Loucy (cell line): ENCODE measurements around the gene BPIFA1.

Experiments
- H2AFZ ChIP-seq: fragments of 200-600 bp; sonication (generic); 2 replicates; pipeline ENCODE4 v1.6.0; 2016; ENCODE audit warnings: antibody characterized with exemption, mild to moderate bottlenecking, low read length, moderate library complexity
- H3F3A ChIP-seq: fragments of 200-600 bp; 2 replicates; pipeline ENCODE4 v1.6.0; 2016; ENCODE audit warnings: antibody characterized with exemption, low read depth, mild to moderate bottlenecking
- H3K27me3 ChIP-seq: fragments of 200-600 bp; sonication (generic); 2 replicates; pipeline ENCODE4 v1.6.1; 2014; ENCODE audit warnings: low read length, mild to moderate bottlenecking; ENCODE audit not compliant: insufficient read depth, poor library complexity, severe bottlenecking
- H3K36me3 ChIP-seq: fragments of 200-600 bp; sonication (generic); 2 replicates; pipeline ENCODE4 v1.6.1; 2016; ENCODE audit warnings: low read length; ENCODE audit not compliant: insufficient read depth
- H3K4me1 ChIP-seq: fragments of 200-600 bp; sonication (generic); 2 replicates; pipeline ENCODE4 v1.5.1; 2014; ENCODE audit warnings: low read length, mild to moderate bottlenecking; ENCODE audit not compliant: insufficient read depth, poor library complexity, severe bottlenecking
- H3K4me2 ChIP-seq: fragments of 200-600 bp; sonication (generic); 2 replicates; pipeline ENCODE4 v1.6.0; 2014; ENCODE audit warnings: antibody characterized with exemption, low read length, low read depth, mild to moderate bottlenecking; ENCODE audit not compliant: poor library complexity, severe bottlenecking
- H3K4me3 ChIP-seq: fragments of 200-600 bp; sonication (generic); 2 replicates; pipeline ENCODE4 v1.5.1; 2014; ENCODE audit warnings: low read length, mild to moderate bottlenecking, mixed read lengths; ENCODE audit not compliant: poor library complexity, severe bottlenecking
- H3K79me2 ChIP-seq: fragments of 200-600 bp; sonication (generic); 2 replicates; pipeline ENCODE4 v1.6.1; 2014; ENCODE audit warnings: low read length; ENCODE audit not compliant: insufficient read depth
- H3K9ac ChIP-seq: fragments of 200-600 bp; sonication (generic); 2 replicates; pipeline ENCODE4 v1.6.0; 2014; ENCODE audit warnings: mild to moderate bottlenecking, low read depth, low read length, moderate library complexity; ENCODE audit not compliant: poor library complexity, severe bottlenecking
- H3K9me2 ChIP-seq: fragments of 200-600 bp; sonication (generic); replicated peaks from 2 replicates; pipeline ENCODE4 v1.6.1; 2016; ENCODE audit warnings: low read depth, low read length, mixed read lengths
- H3K9me3 ChIP-seq: fragments of 200-600 bp; sonication (generic); 2 replicates; pipeline ENCODE4 v1.6.1; 2014; ENCODE audit warnings: mild to moderate bottlenecking, antibody characterized with exemption, low read length, low read depth; ENCODE audit not compliant: insufficient read depth
- H4K20me1 ChIP-seq: fragments of 200-600 bp; sonication (generic); 2 replicates; pipeline ENCODE4 v1.6.0; 2014; ENCODE audit warnings: antibody characterized with exemption, low read length, mild to moderate bottlenecking; ENCODE audit not compliant: insufficient read depth, poor library complexity, severe bottlenecking
- EZH2phosphoT487 ChIP-seq: fragments of 200-600 bp; IDR thresholded peaks from 2 replicates; pipeline ENCODE4 v1.6.1; 2018; ENCODE audit warnings: antibody characterized with exemption, mild to moderate bottlenecking, moderate library complexity, borderline replicate concordance
- TF ChIP-seq, protein P1 (sequence below): fragments of 200-600 bp; sonication (generic); conservative IDR thresholded peaks from 2 replicates; pipeline ENCODE4 v1.5.1; 2014; ENCODE audit warnings: mild to moderate bottlenecking, antibody characterized with exemption, low read length

BPIFA1 gene

DNA sequence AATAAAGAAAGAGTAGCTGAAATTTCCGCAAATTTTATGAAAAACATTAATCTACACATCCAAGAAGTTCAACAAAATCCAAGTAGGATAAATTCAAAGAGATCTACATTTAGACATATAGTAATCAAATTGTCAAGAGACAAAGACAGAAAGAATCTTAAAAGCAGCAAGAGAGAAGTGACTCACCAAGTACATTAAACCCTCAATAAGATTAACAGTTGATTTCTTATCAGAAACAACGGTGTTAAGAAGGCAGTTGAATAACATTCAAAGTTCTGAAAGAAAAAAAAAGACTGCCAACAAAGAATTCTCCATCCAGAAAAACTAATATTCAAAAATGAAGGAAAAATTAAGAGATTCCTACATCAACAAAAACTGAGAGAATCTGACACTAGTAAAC, 19.2 kb downstream of the BPIFA1 start:
- no peaks in the 10 kb centered on the region for H3K79me2 ChIP-seq
- no peaks in the 10 kb centered on the region for H3K36me3 ChIP-seq
- no peaks in the 10 kb centered on the region for H4K20me1 ChIP-seq
- no peaks in the 10 kb centered on the region for H3K4me1 ChIP-seq
- no peak overlapping the region for H3K4me2 ChIP-seq
- no peaks in the 10 kb centered on the region for H3F3A ChIP-seq
- TF ChIP-seq EZH2phosphoT487: no peak
- TF ChIP-seq, protein P1, sequence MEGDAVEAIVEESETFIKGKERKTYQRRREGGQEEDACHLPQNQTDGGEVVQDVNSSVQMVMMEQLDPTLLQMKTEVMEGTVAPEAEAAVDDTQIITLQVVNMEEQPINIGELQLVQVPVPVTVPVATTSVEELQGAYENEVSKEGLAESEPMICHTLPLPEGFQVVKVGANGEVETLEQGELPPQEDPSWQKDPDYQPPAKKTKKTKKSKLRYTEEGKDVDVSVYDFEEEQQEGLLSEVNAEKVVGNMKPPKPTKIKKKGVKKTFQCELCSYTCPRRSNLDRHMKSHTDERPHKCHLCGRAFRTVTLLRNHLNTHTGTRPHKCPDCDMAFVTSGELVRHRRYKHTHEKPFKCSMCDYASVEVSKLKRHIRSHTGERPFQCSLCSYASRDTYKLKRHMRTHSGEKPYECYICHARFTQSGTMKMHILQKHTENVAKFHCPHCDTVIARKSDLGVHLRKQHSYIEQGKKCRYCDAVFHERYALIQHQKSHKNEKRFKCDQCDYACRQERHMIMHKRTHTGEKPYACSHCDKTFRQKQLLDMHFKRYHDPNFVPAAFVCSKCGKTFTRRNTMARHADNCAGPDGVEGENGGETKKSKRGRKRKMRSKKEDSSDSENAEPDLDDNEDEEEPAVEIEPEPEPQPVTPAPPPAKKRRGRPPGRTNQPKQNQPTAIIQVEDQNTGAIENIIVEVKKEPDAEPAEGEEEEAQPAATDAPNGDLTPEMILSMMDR: no peak
- H3K9me3 ChIP-seq: no peaks in the 10 kb centered on the region
- H3K27me3 ChIP-seq: no peaks in the 10 kb centered on the region
- H3K9me2 ChIP-seq: no peaks in the 10 kb centered on the region
- H2AFZ ChIP-seq: no peak overlapping the region
- no peak overlapping the region for H3K4me3 ChIP-seq
- no peak overlapping the region for H3K9ac ChIP-seq

DNA sequence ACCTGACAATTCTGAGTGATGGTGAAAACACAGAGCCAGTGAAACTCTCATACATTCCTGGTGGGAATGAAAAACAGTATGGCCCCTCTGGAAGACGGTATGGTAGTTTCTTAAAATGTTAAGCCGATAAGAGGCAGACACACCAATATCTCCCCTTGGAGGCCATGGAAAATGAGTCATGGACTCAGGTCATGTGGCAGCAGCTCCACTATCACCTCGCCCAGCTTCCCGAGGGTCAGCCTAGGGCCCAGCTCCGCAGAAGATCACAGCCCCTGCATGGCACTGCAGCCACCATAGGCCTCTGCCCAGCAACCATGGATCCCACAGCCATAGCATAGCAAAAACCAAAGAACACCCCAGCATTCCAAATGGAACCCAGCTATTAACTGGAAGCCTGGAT, 21.4 kb downstream of the BPIFA1 start:
- Histone ChIP-seq H4K20me1 (no peaks in the 10 kb centered on the region), H3K9me2 (no peaks in the 10 kb centered on the region), H2AFZ (no peak overlapping the region)

DNA sequence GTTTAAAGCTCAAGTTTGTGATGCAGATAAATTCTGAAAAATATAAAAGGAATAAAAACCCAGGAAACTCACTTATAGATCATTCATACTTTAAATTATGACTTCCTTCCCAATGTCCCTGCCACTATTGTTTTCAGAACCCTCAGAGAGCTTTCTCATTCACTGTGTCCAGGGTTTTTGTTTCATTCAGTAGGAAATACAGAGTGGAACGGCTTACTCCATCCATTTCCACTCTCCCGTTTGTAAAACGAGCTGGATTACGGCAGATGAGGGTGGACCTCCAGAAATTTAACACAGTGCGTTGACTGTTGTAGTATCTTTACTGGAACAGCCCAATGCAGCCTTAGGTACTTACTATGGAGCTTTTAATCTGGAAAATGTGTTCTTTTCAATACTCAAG, 23.6 kb downstream of the BPIFA1 start:
- Histone ChIP-seq H2AFZ (no peak overlapping the region), H3K9ac (no peak overlapping the region), H4K20me1 (no peaks in the 10 kb centered on the region), H3K4me3 (no peak overlapping the region), H3K4me2 (no peak overlapping the region), H3F3A (no peaks in the 10 kb centered on the region), H3K79me2 (no peaks in the 10 kb centered on the region), H3K36me3 (no peaks in the 10 kb centered on the region), H3K27me3 (no peaks in the 10 kb centered on the region), H3K9me2 (no peaks in the 10 kb centered on the region), H3K9me3 (no peaks in the 10 kb centered on the region), H3K4me1 (no peaks in the 10 kb centered on the region)
- TF ChIP-seq EZH2phosphoT487: no peak
- TF ChIP-seq, protein P1: no peak

More for the DNA sequence above, 21.4 kb downstream of the BPIFA1 start:
- TF ChIP-seq, protein P1: no peak
- H3K4me2 ChIP-seq: no peak overlapping the region
- no peaks in the 10 kb centered on the region for H3F3A ChIP-seq
- H3K9me3 ChIP-seq: no peaks in the 10 kb centered on the region
- H3K9ac ChIP-seq: no peak overlapping the region
- no peak overlapping the region for H3K4me3 ChIP-seq
- no peaks in the 10 kb centered on the region for H3K27me3 ChIP-seq
- H3K36me3 ChIP-seq: no peaks in the 10 kb centered on the region
- H3K79me2 ChIP-seq: no peaks in the 10 kb centered on the region
- H3K4me1 ChIP-seq: no peaks in the 10 kb centered on the region
